ENCODE measurements around the gene GABRA5.
"Not testable (repeated sequence)": the region's sequence is repeated elsewhere in the genome, so short reads cannot be mapped to it uniquely, and the experiment has no call there.

DNA sequence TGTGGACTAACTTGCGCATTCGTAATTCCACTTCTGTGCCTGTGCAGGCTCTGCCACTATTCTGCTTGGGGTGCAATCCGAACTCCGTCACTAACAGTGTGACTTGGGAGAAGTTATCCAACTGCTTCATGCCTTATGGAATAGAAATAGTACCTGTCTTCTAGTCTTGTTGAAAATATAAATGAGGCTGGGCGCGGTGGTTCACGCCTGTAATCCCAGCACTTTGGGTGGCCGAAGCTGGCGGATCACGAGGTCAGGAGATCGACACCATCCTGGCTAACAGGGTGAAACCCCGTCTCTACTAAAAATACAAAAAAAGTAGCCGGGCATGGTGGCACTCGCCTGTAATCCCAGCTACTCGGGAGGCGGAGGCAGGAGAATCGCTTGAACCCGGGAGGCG is 28.5 kb downstream of the GABRA5 start:
- TF ChIP-seq, protein P1, sequence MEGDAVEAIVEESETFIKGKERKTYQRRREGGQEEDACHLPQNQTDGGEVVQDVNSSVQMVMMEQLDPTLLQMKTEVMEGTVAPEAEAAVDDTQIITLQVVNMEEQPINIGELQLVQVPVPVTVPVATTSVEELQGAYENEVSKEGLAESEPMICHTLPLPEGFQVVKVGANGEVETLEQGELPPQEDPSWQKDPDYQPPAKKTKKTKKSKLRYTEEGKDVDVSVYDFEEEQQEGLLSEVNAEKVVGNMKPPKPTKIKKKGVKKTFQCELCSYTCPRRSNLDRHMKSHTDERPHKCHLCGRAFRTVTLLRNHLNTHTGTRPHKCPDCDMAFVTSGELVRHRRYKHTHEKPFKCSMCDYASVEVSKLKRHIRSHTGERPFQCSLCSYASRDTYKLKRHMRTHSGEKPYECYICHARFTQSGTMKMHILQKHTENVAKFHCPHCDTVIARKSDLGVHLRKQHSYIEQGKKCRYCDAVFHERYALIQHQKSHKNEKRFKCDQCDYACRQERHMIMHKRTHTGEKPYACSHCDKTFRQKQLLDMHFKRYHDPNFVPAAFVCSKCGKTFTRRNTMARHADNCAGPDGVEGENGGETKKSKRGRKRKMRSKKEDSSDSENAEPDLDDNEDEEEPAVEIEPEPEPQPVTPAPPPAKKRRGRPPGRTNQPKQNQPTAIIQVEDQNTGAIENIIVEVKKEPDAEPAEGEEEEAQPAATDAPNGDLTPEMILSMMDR (IDR thresholded peaks at IDR 0.05): not testable (repeated sequence)
- TF ChIP-seq SIN3A (IDR thresholded peaks at IDR 0.05; ENCODE audit: borderline replicate concordance, insufficient read depth, low read depth, low read length); POLR2AphosphoS5 (IDR thresholded peaks at IDR 0.05; ENCODE audit: low read depth, low read length); TCF7L2 (IDR thresholded peaks at IDR 0.05; ENCODE audit: low read depth, low read length): not testable (repeated sequence)
- TF ChIP-seq, protein P2, sequence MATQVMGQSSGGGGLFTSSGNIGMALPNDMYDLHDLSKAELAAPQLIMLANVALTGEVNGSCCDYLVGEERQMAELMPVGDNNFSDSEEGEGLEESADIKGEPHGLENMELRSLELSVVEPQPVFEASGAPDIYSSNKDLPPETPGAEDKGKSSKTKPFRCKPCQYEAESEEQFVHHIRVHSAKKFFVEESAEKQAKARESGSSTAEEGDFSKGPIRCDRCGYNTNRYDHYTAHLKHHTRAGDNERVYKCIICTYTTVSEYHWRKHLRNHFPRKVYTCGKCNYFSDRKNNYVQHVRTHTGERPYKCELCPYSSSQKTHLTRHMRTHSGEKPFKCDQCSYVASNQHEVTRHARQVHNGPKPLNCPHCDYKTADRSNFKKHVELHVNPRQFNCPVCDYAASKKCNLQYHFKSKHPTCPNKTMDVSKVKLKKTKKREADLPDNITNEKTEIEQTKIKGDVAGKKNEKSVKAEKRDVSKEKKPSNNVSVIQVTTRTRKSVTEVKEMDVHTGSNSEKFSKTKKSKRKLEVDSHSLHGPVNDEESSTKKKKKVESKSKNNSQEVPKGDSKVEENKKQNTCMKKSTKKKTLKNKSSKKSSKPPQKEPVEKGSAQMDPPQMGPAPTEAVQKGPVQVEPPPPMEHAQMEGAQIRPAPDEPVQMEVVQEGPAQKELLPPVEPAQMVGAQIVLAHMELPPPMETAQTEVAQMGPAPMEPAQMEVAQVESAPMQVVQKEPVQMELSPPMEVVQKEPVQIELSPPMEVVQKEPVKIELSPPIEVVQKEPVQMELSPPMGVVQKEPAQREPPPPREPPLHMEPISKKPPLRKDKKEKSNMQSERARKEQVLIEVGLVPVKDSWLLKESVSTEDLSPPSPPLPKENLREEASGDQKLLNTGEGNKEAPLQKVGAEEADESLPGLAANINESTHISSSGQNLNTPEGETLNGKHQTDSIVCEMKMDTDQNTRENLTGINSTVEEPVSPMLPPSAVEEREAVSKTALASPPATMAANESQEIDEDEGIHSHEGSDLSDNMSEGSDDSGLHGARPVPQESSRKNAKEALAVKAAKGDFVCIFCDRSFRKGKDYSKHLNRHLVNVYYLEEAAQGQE (IDR thresholded peaks at IDR 0.05; ENCODE audit: insufficient read depth in 1 of 2, low read depth in 2 of 2, low read length in 1 of 2): not testable (repeated sequence)

All from Panc1 (cell line).